ENCODE data around the gene STMN3.

DNA sequence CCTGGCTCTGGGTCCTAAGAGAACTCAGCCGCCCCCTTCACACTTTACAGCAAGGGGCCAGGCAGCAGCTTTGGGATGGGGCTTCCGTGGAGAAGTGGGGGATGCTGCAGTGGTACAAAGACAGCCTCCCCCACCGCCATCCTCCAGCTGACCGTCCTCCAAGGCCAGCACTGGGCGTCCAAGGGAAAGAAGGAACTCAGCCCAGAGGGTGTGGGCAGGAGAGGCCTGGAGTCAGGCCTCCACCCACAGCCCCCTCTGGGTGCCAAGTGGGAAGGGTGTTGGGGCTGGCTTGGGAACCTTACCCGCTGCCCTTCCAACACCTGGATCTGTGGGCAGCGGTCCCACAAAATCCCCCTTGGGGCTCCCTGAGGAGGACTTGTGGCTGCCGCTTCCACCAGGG is 13.1 kb downstream of the STMN3 start:
- TF ChIP-seq FOSL2 (IDR thresholded peaks at IDR 0.05; ENCODE audit: borderline replicate concordance, low read depth) (no peak), GATA2 (CRISPR knock-in tag; IDR thresholded peaks at IDR 0.05) (no peak), YY1 (IDR thresholded peaks at IDR 0.05; ENCODE audit: low read depth) (no peak), POLR2AphosphoS5 (IDR thresholded peaks at IDR 0.05; ENCODE audit: low read depth, low read length) (no peak), CTCF (IDR thresholded peaks at IDR 0.05) (no peak), EP300 (IDR thresholded peaks at IDR 0.05; ENCODE audit: borderline replicate concordance in 1 of 2, low read depth in 1 of 2, low read length in 1 of 2) (no peak), JUND (IDR thresholded peaks at IDR 0.05) (no peak), CHD2 (IDR thresholded peaks at IDR 0.05; ENCODE audit: low read length, partially characterized antibody) (no peak), FOXM1 (IDR thresholded peaks at IDR 0.05; ENCODE audit: low read depth) (no peak)
- TF ChIP-seq, protein P1, sequence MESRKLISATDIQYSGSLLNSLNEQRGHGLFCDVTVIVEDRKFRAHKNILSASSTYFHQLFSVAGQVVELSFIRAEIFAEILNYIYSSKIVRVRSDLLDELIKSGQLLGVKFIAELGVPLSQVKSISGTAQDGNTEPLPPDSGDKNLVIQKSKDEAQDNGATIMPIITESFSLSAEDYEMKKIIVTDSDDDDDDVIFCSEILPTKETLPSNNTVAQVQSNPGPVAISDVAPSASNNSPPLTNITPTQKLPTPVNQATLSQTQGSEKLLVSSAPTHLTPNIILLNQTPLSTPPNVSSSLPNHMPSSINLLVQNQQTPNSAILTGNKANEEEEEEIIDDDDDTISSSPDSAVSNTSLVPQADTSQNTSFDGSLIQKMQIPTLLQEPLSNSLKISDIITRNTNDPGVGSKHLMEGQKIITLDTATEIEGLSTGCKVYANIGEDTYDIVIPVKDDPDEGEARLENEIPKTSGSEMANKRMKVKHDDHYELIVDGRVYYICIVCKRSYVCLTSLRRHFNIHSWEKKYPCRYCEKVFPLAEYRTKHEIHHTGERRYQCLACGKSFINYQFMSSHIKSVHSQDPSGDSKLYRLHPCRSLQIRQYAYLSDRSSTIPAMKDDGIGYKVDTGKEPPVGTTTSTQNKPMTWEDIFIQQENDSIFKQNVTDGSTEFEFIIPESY (IDR thresholded peaks at IDR 0.05; ENCODE audit: borderline replicate concordance, low read depth) = no peak
